ENCODE results near the gene VPS16.

Gene VPS16

GRCh38 chr20:2902291-2902690 is 61.7 kb downstream of the VPS16 start:
- no peaks in the 10 kb centered on the region for H3K36me3 ChIP-seq (ENCODE audit: insufficient read depth, low read length)
- H3K4me1 ChIP-seq (ENCODE audit: insufficient read depth, low read length): no peaks in the 10 kb centered on the region
- no peak overlapping the region for H3K9ac ChIP-seq (ENCODE audit: low read depth, low read length)
- 0 out of 2 replicates have a peak, but pooled peaks cover 2% of the 10 kb centered on the region for H3K9me3 ChIP-seq (ENCODE audit: control insufficient read depth, insufficient read depth, low read length)

GRCh38 chr20:2902818-2903217 is 62.3 kb downstream of the VPS16 start:
- H3K36me3 ChIP-seq (ENCODE audit: insufficient read depth, low read length): no peaks in the 10 kb centered on the region
- H3K4me1 ChIP-seq (ENCODE audit: insufficient read depth, low read length): no peaks in the 10 kb centered on the region
- no peak overlapping the region for H3K9ac ChIP-seq (ENCODE audit: low read depth, low read length)
- H3K9me3 ChIP-seq (ENCODE audit: control insufficient read depth, insufficient read depth, low read length): 0 out of 2 replicates have a peak, but pooled peaks cover 2% of the 10 kb centered on the region

- H3K9me3 ChIP-seq (ENCODE audit: control insufficient read depth, insufficient read depth, low read length): 0 out of 2 replicates have a peak, but pooled peaks cover 2% of the 10 kb centered on the region
- H3K36me3 ChIP-seq (ENCODE audit: insufficient read depth, low read length): no peaks in the 10 kb centered on the region
- H3K4me1 ChIP-seq (ENCODE audit: insufficient read depth, low read length): no peaks in the 10 kb centered on the region
- no peak overlapping the region for H3K9ac ChIP-seq (ENCODE audit: low read depth, low read length)
Observed at GRCh38 chr20:2903686-2904085, 63.1 kb downstream of the VPS16 start.

- Histone ChIP-seq H3K9me3 (ENCODE audit: control insufficient read depth, insufficient read depth, low read length) (0 out of 2 replicates have a peak, but pooled peaks cover 2% of the 10 kb centered on the region), H3K36me3 (ENCODE audit: insufficient read depth, low read length) (no peaks in the 10 kb centered on the region), H3K9ac (ENCODE audit: low read depth, low read length) (no peak overlapping the region), H3K4me1 (ENCODE audit: insufficient read depth, low read length) (peaks cover 14% of the 10 kb centered on the region; the same call in 1 of the 2 replicates)
Observed at GRCh38 chr20:2907519-2907918, 67.0 kb downstream of the VPS16 start.

- Histone ChIP-seq H3K36me3 (ENCODE audit: insufficient read depth, low read length) (no peaks in the 10 kb centered on the region), H3K4me1 (ENCODE audit: insufficient read depth, low read length) (peaks cover 14% of the 10 kb centered on the region; the same call in 1 of the 2 replicates), H3K9ac (ENCODE audit: low read depth, low read length) (no peak overlapping the region), H3K9me3 (ENCODE audit: control insufficient read depth, insufficient read depth, low read length) (0 out of 2 replicates have a peak, but pooled peaks cover 2% of the 10 kb centered on the region)
Observed at GRCh38 chr20:2909953-2910352, 69.4 kb downstream of the VPS16 start.

- H3K9me3 ChIP-seq (ENCODE audit: control insufficient read depth, insufficient read depth, low read length): no peaks in the 10 kb centered on the region; the same call in 1 of the 2 replicates
- peaks cover 14% of the 10 kb centered on the region; the same call in 1 of the 2 replicates for H3K4me1 ChIP-seq (ENCODE audit: insufficient read depth, low read length)
- no peaks in the 10 kb centered on the region for H3K36me3 ChIP-seq (ENCODE audit: insufficient read depth, low read length)
- H3K9ac ChIP-seq (ENCODE audit: low read depth, low read length): no peak overlapping the region
Observed at GRCh38 chr20:2911200-2911599, 70.7 kb downstream of the VPS16 start.

GRCh38 chr20:2914160-2914559 is 73.6 kb downstream of the VPS16 start:
- Histone ChIP-seq H3K4me1 (ENCODE audit: insufficient read depth, low read length) (peaks cover 24% of the 10 kb centered on the region), H3K9ac (ENCODE audit: low read depth, low read length) (no peak overlapping the region), H3K36me3 (ENCODE audit: insufficient read depth, low read length) (no peaks in the 10 kb centered on the region), H3K9me3 (ENCODE audit: control insufficient read depth, insufficient read depth, low read length) (no peaks in the 10 kb centered on the region; the same call in 1 of the 2 replicates)
